Urinary bladder (tissue), 4 donors: Measurements from ENCODE around the gene PNPLA6. TPM values are rescaled to one million over a fixed set of nuclear protein-coding genes. Genes with fewer than 3 reads are reported as not detected.

ENCODE experiments used
- DNase-seq: peaks from one replicate; pipeline ENCODE4 v3.0.0-alpha.2; 2015; ENCODE audit errors: extremely low spot score
- H3K27ac ChIP-seq: one replicate; pipeline ENCODE4 v1.5.1; 2013; ENCODE audit warnings: low read depth, mild to moderate bottlenecking, moderate library complexity
- H3K36me3 ChIP-seq: one replicate; pipeline ENCODE4 v1.6.1; 2013; ENCODE audit warnings: mild to moderate bottlenecking, moderate library complexity; ENCODE audit not compliant: insufficient read depth
- H3K4me1 ChIP-seq: one replicate; pipeline ENCODE4 v1.6.1; 2013; ENCODE audit warnings: mild to moderate bottlenecking, moderate library complexity; ENCODE audit not compliant: insufficient read depth
- H3K4me3 ChIP-seq: one replicate; pipeline ENCODE4 v1.5.1; 2013; ENCODE audit warnings: low read depth, low read length
- WGBS: extraction: QIAGEN DNeasy Blood & Tissue Kit; methylation state at CpG from one replicate; pipeline ENCODE4 v1.1.7; 2013; 5-methylcytosine and 5-hydroxymethylcytosine counted together
- polyA plus RNA-seq: library from polyadenylated mRNA; stranded (reverse); fragments of 200-250 nt; gene quantifications from one replicate; pipeline ENCODE4 v1.2.3, GENCODE V29; 2013
- total RNA-seq: library from RNA; depleted of rRNA; stranded (reverse); fragments of >200 nt; gene quantifications from one replicate; pipeline ENCODE4 v1.2.3, GENCODE V29; 2014
- donor health status: healthy with polysubstance abuse.
- donor health status: healthy.

Gene PNPLA6
- total and polyA plus RNA-seq, 2 donors = 25.2 to 54.1 TPM

GRCh38 chr19:7505682-7506384 lies 29.7 kb upstream of the PNPLA6 start:
- WGBS = 3% methylated on average over 33 of the region's 33 CpGs
- Histone ChIP-seq H3K4me3 (no peak overlapping the region), H3K36me3 (no peaks in the 10 kb centered on the region), H3K4me1 (no peaks in the 10 kb centered on the region), H3K27ac (no peak overlapping the region)
- DNase-seq = no peak

- Histone ChIP-seq H3K4me3 (no peak overlapping the region), H3K4me1 (no peaks in the 10 kb centered on the region), H3K36me3 (no peaks in the 10 kb centered on the region), H3K27ac (no peak overlapping the region)
- WGBS = 52% methylated on average over 20 of the region's 20 CpGs
- no peak for DNase-seq
Observed at GRCh38 chr19:7506385-7507328, 28.9 kb upstream of the PNPLA6 start.

- 52% methylated on average over 11 of the region's 11 CpGs for whole genome bisulfite sequencing
- H3K27ac ChIP-seq = no peak overlapping the region
- DNase-seq = no peak
- H3K36me3 ChIP-seq = no peaks in the 10 kb centered on the region
- no peaks in the 10 kb centered on the region for H3K4me1 ChIP-seq
- H3K4me3 ChIP-seq = no peak overlapping the region
Observed at GRCh38 chr19:7507884-7508283, 27.6 kb upstream of the PNPLA6 start.

GRCh38 chr19:7509625-7510024 lies 25.9 kb upstream of the PNPLA6 start:
- 42% methylated on average over 3 of the region's 3 CpGs for WGBS
- DNase-seq = no peak
- no peak overlapping the region for H3K27ac ChIP-seq
- H3K4me3 ChIP-seq = no peak overlapping the region
- H3K4me1 ChIP-seq = no peaks in the 10 kb centered on the region
- H3K36me3 ChIP-seq = no peaks in the 10 kb centered on the region

GRCh38 chr19:7512400-7512851 lies 23.1 kb upstream of the PNPLA6 start:
- Histone ChIP-seq H3K4me3 (no peak overlapping the region), H3K27ac (no peak overlapping the region), H3K4me1 (no peaks in the 10 kb centered on the region), H3K36me3 (no peaks in the 10 kb centered on the region)
- DNase-seq = no peak
- 50% methylated on average over 6 of the region's 6 CpGs for WGBS

GRCh38 chr19:7513809-7514642 lies 21.5 kb upstream of the PNPLA6 start:
- no peak for DNase-seq
- Histone ChIP-seq H3K36me3 (no peaks in the 10 kb centered on the region), H3K27ac (peak overlapping the region; percentile 69), H3K4me1 (no peaks in the 10 kb centered on the region), H3K4me3 (no peak overlapping the region)
- 86% methylated on average over 5 of the region's 5 CpGs for WGBS

GRCh38 chr19:7515110-7515644 lies 20.3 kb upstream of the PNPLA6 start:
- H3K4me3 ChIP-seq = peak overlapping the region; percentile 85
- H3K27ac ChIP-seq = peak overlapping the region; percentile 98
- 24% methylated on average over 13 of the region's 13 CpGs for WGBS
- no peaks in the 10 kb centered on the region for H3K4me1 ChIP-seq
- no peaks in the 10 kb centered on the region for H3K36me3 ChIP-seq
- DNase-seq = no peak

- Histone ChIP-seq H3K27ac (peak within 1 kb of the TSS; percentile 98), H3K36me3 (no peaks in the 10 kb centered on the region), H3K4me3 (peak within 1 kb of the TSS; percentile 85), H3K4me1 (no peaks in the 10 kb centered on the region)
- under 1% methylated on average over 33 of the region's 33 CpGs for WGBS
- no peak for DNase-seq
Observed at GRCh38 chr19:7515645-7516151, 19.8 kb upstream of the PNPLA6 start, which contains the start of gene ZNF358. Gene ZNF358, plus strand, starts transcription at chr19:7516103. Its CDS starts 3,140 bp downstream, at chr19:7519243.

- no peak for DNase-seq
- Histone ChIP-seq H3K36me3 (no peaks in the 10 kb centered on the region), H3K4me1 (no peaks in the 10 kb centered on the region), H3K4me3 (peak overlapping the region; percentile 85), H3K27ac (peak overlapping the region; percentile 91)
- under 1% methylated on average over 28 of the region's 28 CpGs for WGBS
Observed at GRCh38 chr19:7516333-7516732, 19.2 kb upstream of the PNPLA6 start.

GRCh38 chr19:7516878-7517277 lies 18.6 kb upstream of the PNPLA6 start:
- Histone ChIP-seq H3K4me1 (no peaks in the 10 kb centered on the region), H3K36me3 (no peaks in the 10 kb centered on the region), H3K27ac (no peak overlapping the region), H3K4me3 (peak overlapping the region; percentile 85)
- no peak for DNase-seq
- 26% methylated on average over 4 of the region's 4 CpGs for WGBS

- no peak overlapping the region for H3K4me3 ChIP-seq
- H3K36me3 ChIP-seq = no peaks in the 10 kb centered on the region
- H3K4me1 ChIP-seq = no peaks in the 10 kb centered on the region
- DNase-seq = no peak
- WGBS = 97% methylated on average over 74 of the region's 74 CpGs
- no peak overlapping the region for H3K27ac ChIP-seq
Observed at GRCh38 chr19:7519361-7520130, 16.0 kb upstream of the PNPLA6 start.
